Erythroblast (primary cell): Measurements from ENCODE around the gene RRP36.

Experiments used
- GATA1 ChIP-seq: IDR thresholded peaks from 2 replicates; pipeline ENCODE4 v1.6.1; 2011; ENCODE audit warnings: low read depth, mild to moderate bottlenecking, control low read depth, low read length, moderate library complexity
- POLR2A ChIP-seq: IDR thresholded peaks from 2 replicates; pipeline ENCODE4 v1.6.1; 2011; ENCODE audit warnings: mild to moderate bottlenecking, low read length

GRCh38 chr6:43006251-43006650 lies 15.2 kb upstream of the RRP36 start:
- no peak for TF ChIP-seq POLR2A
- no peak for TF ChIP-seq GATA1
